HepG2 (cell line): ENCODE measurements around the gene PPOX. TPM values are rescaled to one million over a fixed set of nuclear protein-coding genes. Genes with fewer than 3 reads are reported as not detected.
A peak's percentile ranks its signal among the peaks of the same experiment; 100 is the strongest.

Source experiments
- ARNT2 ChIP-seq: sonication (generic); formaldehyde crosslinking; IDR thresholded peaks from 2 replicates; pipeline ENCODE4 v1.8.0; 2022; ENCODE audit warnings: mild to moderate bottlenecking, low read depth, missing genetic modification reagents, moderate library complexity
- ATF7 ChIP-seq, 2 experiments: fragments of 450-650 bp in 1 of 2; sonication (generic) in 1 of 2; formaldehyde crosslinking in 1 of 2; IDR thresholded peaks; 2 replicates each; pipeline versions ENCODE4 v1.4.0 to v1.6.1; 2016 to 2020; ENCODE audit warnings: antibody characterized with exemption in 1 of 2, mild to moderate bottlenecking in 1 of 2, missing genetic modification reagents in 1 of 2
- CERS6 ChIP-seq: sonication (generic); formaldehyde crosslinking; IDR thresholded peaks from 2 replicates; pipeline ENCODE4 v1.5.0; 2020; ENCODE audit warnings: missing genetic modification reagents
- CHD4 ChIP-seq: fragments of 200-600 bp; sonication (generic); IDR thresholded peaks from 2 replicates; pipeline ENCODE4 v1.7.0; 2017; ENCODE audit warnings: mild to moderate bottlenecking, low read length, borderline replicate concordance
- FOXA3 ChIP-seq: IDR thresholded peaks from 2 replicates; pipeline ENCODE4 v1.6.1; 2016; ENCODE audit warnings: missing genetic modification reagents, missing compliant biosample characterization
- GPN1 ChIP-seq: sonication (generic); formaldehyde crosslinking; IDR thresholded peaks from 2 replicates; pipeline ENCODE4 v1.5.1; 2020; ENCODE audit warnings: missing genetic modification reagents, borderline replicate concordance
- GTF2F1 ChIP-seq: fragments of 150-350 bp; IDR thresholded peaks from 2 replicates; pipeline ENCODE4 v1.6.1; 2014; ENCODE audit warnings: low read length
- HMGA1 ChIP-seq: sonication (generic); formaldehyde crosslinking; conservative IDR thresholded peaks from 2 replicates; pipeline ENCODE4 v1.4.0; 2020; ENCODE audit warnings: missing genetic modification reagents
- HNRNPK ChIP-seq: fragments of 200-400 bp; formaldehyde crosslinking; IDR thresholded peaks from 2 replicates; pipeline ENCODE4 v1.6.1; 2018; ENCODE audit warnings: low read length, low read depth, moderate library complexity, mild to moderate bottlenecking; ENCODE audit not compliant: poor library complexity, severe bottlenecking
- MAFK ChIP-seq, 2 experiments: IDR thresholded peaks in 1 of 2; conservative IDR thresholded peaks in 1 of 2; 2 replicates each; pipeline ENCODE4 v1.6.1; 2011; ENCODE audit warnings: improper control_type of control experiment in 2 of 2, low read length in 2 of 2
- NCOR1 ChIP-seq: fragments of 200-600 bp; sonication (generic); IDR thresholded peaks from 2 replicates; pipeline ENCODE4 v1.7.0; 2017; ENCODE audit warnings: antibody characterized with exemption, low read length, borderline replicate concordance
- RERE ChIP-seq: IDR thresholded peaks from 2 replicates; pipeline ENCODE4 v1.6.1; 2016; ENCODE audit warnings: low read depth, missing genetic modification reagents, missing compliant biosample characterization
- TOE1 ChIP-seq: sonication (generic); formaldehyde crosslinking; IDR thresholded peaks from 2 replicates; pipeline ENCODE4 v1.4.0; 2020; ENCODE audit warnings: mild to moderate bottlenecking, missing genetic modification reagents
- WIZ ChIP-seq: sonication (generic); formaldehyde crosslinking; IDR thresholded peaks from 2 replicates; pipeline ENCODE4 v1.5.1; 2020; ENCODE audit warnings: mild to moderate bottlenecking, missing genetic modification reagents
- ZHX1 ChIP-seq: sonication (generic); formaldehyde crosslinking; IDR thresholded peaks from 2 replicates; pipeline ENCODE4 v1.8.1; 2022; ENCODE audit warnings: low read depth, mild to moderate bottlenecking, missing genetic modification reagents
- ZNF343 ChIP-seq: sonication (generic); formaldehyde crosslinking; IDR thresholded peaks from 2 replicates; pipeline ENCODE4 v1.4.0; 2020; ENCODE audit warnings: mild to moderate bottlenecking, missing genetic modification reagents
- ZNF639 ChIP-seq: conservative IDR thresholded peaks from 2 replicates; pipeline ENCODE4 v1.6.1; 2018; ENCODE audit warnings: missing genetic modification reagents
- ZZZ3 ChIP-seq: sonication (generic); formaldehyde crosslinking; IDR thresholded peaks from 2 replicates; pipeline ENCODE4 v1.4.0; 2020; ENCODE audit warnings: missing genetic modification reagents, mild to moderate bottlenecking, borderline replicate concordance
- polyA plus RNA-seq, 8 experiments: library from polyadenylated mRNA; depleted of rRNA in 3 of 8; stranded (reverse) in 7 of 8; unstranded in 1 of 8; fragments of >200 nt; fragmentation: Illumina TruSeq in 4 of 8; extraction: Trizol in 4 of 8; gene quantifications; 2 replicates each; pipeline versions ENCODE4 v1.2.1 to v1.2.3, GENCODE V29; 2011 to 2016; ENCODE audit warnings: low read depth in 4 of 8, missing spikeins in 1 of 8, mixed read lengths in 1 of 8; ENCODE audit not compliant: insufficient read depth in 1 of 8
- total RNA-seq, 5 experiments: library from RNA; depleted of rRNA; stranded (reverse); fragments of >200 nt; fragmentation: Illumina TruSeq; extraction: Trizol; gene quantifications; 2 replicates each; pipeline ENCODE4 v1.2.3, GENCODE V29; 2016; ENCODE audit warnings: low read depth in 1 of 5

PPOX gene
- total and polyA plus RNA-seq, 2 of the 13 experiments (the other 11 are each of a cell fraction or from before 2014, with no cell fraction given), result 15.5 to 27.7 TPM

GRCh38 chr1:161219078-161219892 is 53.1 kb downstream of the PPOX start (continued):
- TF ChIP-seq CERS6 (CRISPR knock-in tag) (no peak), TOE1 (CRISPR knock-in tag) (no peak), ZNF343 (CRISPR knock-in tag) (no peak), CHD4 (no peak), GTF2F1 (no peak), ZZZ3 (CRISPR knock-in tag) (no peak), NCOR1 (no peak), ARNT2 (CRISPR knock-in tag) (no peak), GPN1 (CRISPR knock-in tag) (no peak), ATF7 (IDR thresholded peaks at IDR 0.05) (no peak), ATF7 (CRISPR knock-in tag; IDR thresholded peaks at IDR 0.05) (no peak), ZNF639 (CRISPR knock-in tag) (no peak), FOXA3 (no peak), ZHX1 (CRISPR knock-in tag) (no peak), WIZ (CRISPR knock-in tag) (no peak), RERE (CRISPR knock-in tag) (no peak), HMGA1 (CRISPR knock-in tag) (no peak), MAFK (conservative IDR thresholded peaks at IDR 0.05 in 1 of 2, IDR thresholded peaks at IDR 0.05 in 1 of 2; ENCODE audit: low read length in 2 of 2) (peak; percentile 45; a peak in 3 of 4 replicates), HNRNPK (no peak)
